AG04449 (cell line): Measurements from ENCODE around the gene STK32A.

ENCODE experiments used
- CTCF ChIA-PET: fragments of 350-600 bp; formaldehyde crosslinking; extraction: SDS; loops from one replicate; lab custom pipeline; 2021; ENCODE audit warnings: antibody characterized with exemption; lab: Yijun Ruan, JAX
- POLR2A ChIA-PET: fragments of 400-600, 350-600 bp; formaldehyde crosslinking; extraction: SDS; loops from one replicate; lab custom pipeline; 2020; ENCODE audit warnings: antibody characterized with exemption, inconsistent platforms; lab: Yijun Ruan, JAX
- DNase-seq: peaks from one replicate; pipeline ENCODE4 v3.0.0-alpha.2; 2010; ENCODE audit warnings: low read depth, low spot score
- H3K4me3 ChIP-seq: 2 replicates; pipeline ENCODE4 v1.5.1; 2011; ENCODE audit warnings: low read depth, mild to moderate bottlenecking, control low read depth, low read length
- TF ChIP-seq, protein P1 (sequence below): IDR thresholded peaks from one replicate; pipeline ENCODE4 v1.5.1; 2011; ENCODE audit warnings: mild to moderate bottlenecking, moderate library complexity, low read length, control low read depth, inconsistent platforms; ENCODE audit not compliant: insufficient read depth; ENCODE audit errors: missing control alignments

STK32A gene

DNA sequence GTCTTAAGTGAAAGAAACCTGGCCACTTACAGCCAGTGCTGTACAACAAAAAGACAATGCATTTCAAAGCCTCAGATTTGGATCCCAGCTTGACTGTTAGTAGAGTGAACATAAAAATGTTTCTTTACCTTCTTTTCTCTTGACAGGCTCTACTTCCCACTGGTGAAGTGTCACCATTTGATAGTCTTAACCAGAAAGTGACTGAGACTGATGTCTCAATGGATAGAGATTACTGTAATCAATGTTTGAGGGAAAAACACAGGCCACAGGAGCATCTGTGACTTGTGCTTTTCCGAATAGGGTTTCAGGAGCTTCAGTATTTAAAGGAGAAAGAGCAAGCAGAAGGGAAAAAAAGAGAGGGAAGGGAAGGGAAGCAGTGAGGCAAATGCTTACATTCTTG is 41.7 kb upstream of the STK32A start:
- POLR2A ChIA-PET: no interaction called here
- CTCF ChIA-PET: interaction anchor here (1.0 kb wide), 3 partner anchors 32 to 96 kb away, joined by 3 to 5 read pairs (median 4); no protein-coding TSS in a partner anchor
- TF ChIP-seq, protein P1, sequence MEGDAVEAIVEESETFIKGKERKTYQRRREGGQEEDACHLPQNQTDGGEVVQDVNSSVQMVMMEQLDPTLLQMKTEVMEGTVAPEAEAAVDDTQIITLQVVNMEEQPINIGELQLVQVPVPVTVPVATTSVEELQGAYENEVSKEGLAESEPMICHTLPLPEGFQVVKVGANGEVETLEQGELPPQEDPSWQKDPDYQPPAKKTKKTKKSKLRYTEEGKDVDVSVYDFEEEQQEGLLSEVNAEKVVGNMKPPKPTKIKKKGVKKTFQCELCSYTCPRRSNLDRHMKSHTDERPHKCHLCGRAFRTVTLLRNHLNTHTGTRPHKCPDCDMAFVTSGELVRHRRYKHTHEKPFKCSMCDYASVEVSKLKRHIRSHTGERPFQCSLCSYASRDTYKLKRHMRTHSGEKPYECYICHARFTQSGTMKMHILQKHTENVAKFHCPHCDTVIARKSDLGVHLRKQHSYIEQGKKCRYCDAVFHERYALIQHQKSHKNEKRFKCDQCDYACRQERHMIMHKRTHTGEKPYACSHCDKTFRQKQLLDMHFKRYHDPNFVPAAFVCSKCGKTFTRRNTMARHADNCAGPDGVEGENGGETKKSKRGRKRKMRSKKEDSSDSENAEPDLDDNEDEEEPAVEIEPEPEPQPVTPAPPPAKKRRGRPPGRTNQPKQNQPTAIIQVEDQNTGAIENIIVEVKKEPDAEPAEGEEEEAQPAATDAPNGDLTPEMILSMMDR: no peak
- no peak overlapping the region for H3K4me3 ChIP-seq
- DNase-seq: no peak

DNA sequence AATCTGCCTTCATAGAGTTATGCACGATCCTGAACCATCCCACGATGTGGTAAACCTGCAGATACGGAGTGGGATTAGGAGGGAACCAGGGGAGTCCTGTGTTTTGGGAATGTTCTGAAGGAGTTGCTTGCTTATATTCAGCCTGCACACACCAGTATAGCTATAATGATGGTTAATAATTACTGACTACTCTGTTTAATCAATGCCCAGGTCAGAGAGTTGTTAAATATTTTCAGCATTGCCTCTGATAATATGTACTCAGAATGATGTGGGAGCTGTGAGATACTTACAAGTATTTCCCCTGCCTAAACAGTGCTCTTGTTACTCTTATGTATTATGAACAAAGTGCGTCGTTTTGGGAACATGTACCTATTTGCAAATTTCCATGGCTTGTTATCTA is 34.8 kb upstream of the STK32A start:
- ChIA-PET POLR2A (no interaction called here), CTCF (interaction anchor here (2.6 kb wide), 1 partner anchor 11 kb away, joined by 20 read pairs; no protein-coding TSS in a partner anchor)
- no peak overlapping the region for H3K4me3 ChIP-seq
- DNase-seq: no peak
- TF ChIP-seq, protein P1: no peak

DNA sequence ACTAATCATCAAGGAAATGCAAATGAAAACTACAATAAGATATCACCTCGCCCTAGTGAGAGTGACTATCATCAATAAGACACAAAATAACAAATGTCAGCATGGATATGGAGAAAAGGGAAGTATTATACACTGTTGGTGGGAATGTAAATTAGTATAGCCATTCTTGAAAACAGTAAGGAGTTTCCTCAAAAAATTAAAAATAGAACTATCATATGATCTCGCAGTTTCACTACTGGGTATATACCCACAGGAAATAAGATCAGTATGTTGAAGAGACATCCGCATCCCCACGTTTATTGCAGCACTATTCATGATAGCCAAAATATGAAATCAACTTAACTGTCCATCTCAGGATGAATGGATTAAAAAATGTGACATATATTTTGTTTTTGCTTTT is 31.6 kb upstream of the STK32A start:
- DNase-seq: no peak
- CTCF ChIA-PET: interaction anchor here (2.5 kb wide), 1 partner anchor 14 kb away, joined by 13 read pairs; no protein-coding TSS in a partner anchor
- no peak overlapping the region for H3K4me3 ChIP-seq
- POLR2A ChIA-PET: no interaction called here
- TF ChIP-seq, protein P1: no peak

DNA sequence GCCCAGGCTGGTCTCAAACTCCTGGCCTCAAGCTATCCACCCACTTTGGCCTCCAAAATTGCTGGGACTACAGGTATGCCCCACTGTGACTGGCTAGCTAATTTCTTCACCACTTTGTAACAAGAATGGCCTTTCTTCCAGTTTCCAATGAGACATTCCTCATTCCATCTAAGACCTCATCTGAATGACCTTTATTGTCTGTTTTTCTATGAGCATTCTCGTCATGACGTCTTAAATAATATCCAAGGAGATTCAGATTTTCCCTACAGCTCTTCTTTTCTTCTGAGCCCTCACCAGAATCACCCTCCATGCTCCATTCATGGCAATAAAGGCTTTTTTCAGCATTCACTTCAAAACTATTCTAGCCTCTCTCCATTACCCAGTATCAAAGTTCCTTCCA is 30.2 kb upstream of the STK32A start:
- TF ChIP-seq, protein P1: no peak
- no peak for DNase-seq
- CTCF ChIA-PET: interaction anchor here (2.5 kb wide), 1 partner anchor 16 kb away, joined by 13 read pairs; no protein-coding TSS in a partner anchor
- POLR2A ChIA-PET: no interaction called here
- H3K4me3 ChIP-seq: no peak overlapping the region

DNA sequence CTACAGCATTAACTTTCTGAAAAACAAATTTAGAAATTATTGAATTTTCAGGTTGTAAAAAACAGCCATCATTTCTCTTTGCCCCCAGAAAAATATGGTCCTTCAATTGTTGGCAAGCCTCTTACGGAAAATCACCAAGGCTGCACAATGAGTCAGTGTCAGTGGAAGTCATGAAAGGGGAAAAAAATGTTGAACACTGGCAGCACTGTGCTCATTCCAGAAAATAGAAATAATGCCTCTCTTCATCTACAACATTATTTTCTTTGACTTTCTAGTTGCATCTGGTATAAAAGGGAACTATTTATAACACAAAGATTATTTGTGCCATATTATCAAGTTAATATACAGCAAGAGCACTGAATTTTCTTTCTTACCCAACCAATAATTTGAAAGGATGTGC is 26.7 kb upstream of the STK32A start:
- H3K4me3 ChIP-seq: no peak overlapping the region
- DNase-seq: no peak
- ChIA-PET CTCF (interaction anchor here (1.0 to 2.1 kb wide), 2 partner anchors 19 to 370 kb away, joined by 4 to 5 read pairs; no protein-coding TSS in a partner anchor), POLR2A (no interaction called here)
- TF ChIP-seq, protein P1: no peak

DNA sequence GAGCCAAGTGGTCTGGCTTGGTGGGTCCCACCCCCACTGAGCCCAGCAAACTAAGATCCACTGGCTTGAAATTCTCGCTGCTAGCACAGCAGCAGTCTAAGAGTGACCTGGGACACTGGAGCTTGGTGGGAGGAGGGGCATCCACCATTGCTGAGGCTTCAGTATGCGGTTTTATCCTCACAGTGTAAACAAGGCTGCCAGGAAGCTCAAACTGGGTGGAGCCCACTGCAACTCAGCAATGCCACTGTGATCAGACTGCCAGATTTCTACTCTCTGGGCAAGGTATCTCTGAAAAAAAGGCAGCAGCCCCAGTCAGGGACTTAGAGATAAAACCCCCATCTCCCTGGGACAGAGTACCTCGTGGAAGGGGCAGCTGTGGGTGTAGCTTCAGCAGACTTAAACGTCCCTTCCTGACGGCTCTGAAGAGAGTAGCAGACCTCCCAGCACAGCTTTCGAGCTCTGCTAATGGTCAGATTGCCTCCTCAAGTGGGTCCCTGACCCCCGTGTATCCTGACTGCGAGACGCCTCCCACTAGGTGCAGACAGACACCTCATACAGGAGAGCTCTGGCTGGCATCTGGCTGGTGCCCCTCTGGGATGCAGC is 18.2 kb upstream of the STK32A start:
- TF ChIP-seq, protein P1: no peak
- no peak for DNase-seq
- H3K4me3 ChIP-seq: no peak overlapping the region
- ChIA-PET CTCF (no interaction called here), POLR2A (no interaction called here)
